Keratinocyte (primary cell): ENCODE results near the gene ACSF3. TPM values are rescaled to one million over a fixed set of nuclear protein-coding genes. Genes with fewer than 3 reads are reported as not detected.

ENCODE experiments used
- DNase-seq: peaks from one replicate; pipeline ENCODE4 v3.0.0-alpha.2; 2011; ENCODE audit warnings: low read depth, missing footprints, low spot score
- FAIRE-seq: peaks from 2 replicates; lab custom pipeline; 2011; peaks lifted over from hg19 to GRCh38; lab: Jason Lieb, UNC
- H2AFZ ChIP-seq: 2 replicates; pipeline ENCODE4 v1.6.0; 2012; ENCODE audit warnings: low read length, control low read depth, inconsistent platforms; ENCODE audit not compliant: control insufficient read depth
- H3K27ac ChIP-seq: 2 replicates; pipeline ENCODE4 v1.5.1; 2011; ENCODE audit warnings: low read length; ENCODE audit not compliant: control insufficient read depth, insufficient read depth
- H3K27me3 ChIP-seq: 3 replicates; pipeline ENCODE4 v1.6.0; 2011; ENCODE audit warnings: low read length; ENCODE audit not compliant: control insufficient read depth, insufficient read depth; ENCODE audit errors: extremely low read depth
- H3K36me3 ChIP-seq, 2 experiments: 2 replicates in 1 of 2; 3 replicates in 1 of 2; pipeline ENCODE4 v1.5.1; 2011; ENCODE audit warnings: low read length in 2 of 2, mild to moderate bottlenecking in 1 of 2; ENCODE audit not compliant: control insufficient read depth in 2 of 2, insufficient read depth in 2 of 2; ENCODE audit errors: extremely low read depth in 1 of 2
- H3K4me1 ChIP-seq: 3 replicates; pipeline ENCODE4 v1.5.1; 2011; ENCODE audit warnings: low read length; ENCODE audit not compliant: control insufficient read depth, insufficient read depth; ENCODE audit errors: extremely low read depth
- H3K4me2 ChIP-seq: 3 replicates; pipeline ENCODE4 v1.6.0; 2011; ENCODE audit warnings: low read depth, low read length; ENCODE audit not compliant: control insufficient read depth, insufficient read depth; ENCODE audit errors: extremely low read depth
- H3K4me3 ChIP-seq, 3 experiments: fragments of 200-600 bp in 1 of 3; sonication (generic) in 1 of 3; 2 replicates in 2 of 3; 3 replicates in 1 of 3; pipeline ENCODE4 v1.5.1; 2011 to 2016; ENCODE audit warnings: low read length in 3 of 3, mild to moderate bottlenecking in 3 of 3, control low read depth in 2 of 3, inconsistent platforms in 1 of 3, low read depth in 1 of 3, mixed read lengths in 1 of 3, mixed run types in 1 of 3, moderate library complexity in 1 of 3; ENCODE audit not compliant: control insufficient read depth in 2 of 3, insufficient read depth in 2 of 3; ENCODE audit errors: extremely low read depth in 1 of 3
- H3K79me2 ChIP-seq: 2 replicates; pipeline ENCODE4 v1.6.0; 2012; ENCODE audit warnings: low read length; ENCODE audit not compliant: control insufficient read depth, insufficient read depth
- H3K9ac ChIP-seq: 3 replicates; pipeline ENCODE4 v1.6.0; 2011; ENCODE audit warnings: low read length; ENCODE audit not compliant: control insufficient read depth, insufficient read depth; ENCODE audit errors: extremely low read depth
- H3K9me1 ChIP-seq: 3 replicates; pipeline ENCODE4 v1.6.0; 2011; ENCODE audit warnings: low read length; ENCODE audit not compliant: control insufficient read depth, insufficient read depth; ENCODE audit errors: extremely low read depth
- H3K9me3 ChIP-seq: 2 replicates; pipeline ENCODE4 v1.5.1; 2012; ENCODE audit warnings: low read depth, low read length; ENCODE audit not compliant: control insufficient read depth
- H4K20me1 ChIP-seq: 3 replicates; pipeline ENCODE4 v1.6.0; 2011; ENCODE audit warnings: low read length; ENCODE audit not compliant: control insufficient read depth, insufficient read depth; ENCODE audit errors: extremely low read depth
- EZH2 ChIP-seq: IDR thresholded peaks from one replicate; pipeline ENCODE4 v1.6.1; 2012; ENCODE audit warnings: inconsistent platforms, mild to moderate bottlenecking, low read length, moderate library complexity
- dilution Hi-C: fragments of 300-500 bp; cut with MboI; formaldehyde crosslinking; loops from one replicate; pipeline ENCODE4 v1.7.0; 2020; ENCODE audit warnings: low sequenced_read_pairs; ENCODE audit not compliant: extremely low pct_ligation_motif_present
- polyA plus RNA-seq, 5 experiments: library from polyadenylated mRNA; depleted of rRNA in 3 of 5; stranded (reverse) in 3 of 5; stranded (forward) in 1 of 5; unstranded in 1 of 5; fragments of >200 nt; gene quantifications; 1 replicate in 1 of 5; 2 replicates in 3 of 5; 3 replicates in 1 of 5; pipeline versions ENCODE4 v1.2.1 to v1.2.3, GENCODE V29; 2011 to 2012; ENCODE audit warnings: missing spikeins in 2 of 5, low read depth in 1 of 5, low replicate concordance in 1 of 5
- TF ChIP-seq, protein P1 (sequence below), 3 experiments: IDR thresholded peaks in 1 of 3; conservative IDR thresholded peaks in 1 of 3; optimal IDR thresholded peaks in 1 of 3; 2 replicates in 2 of 3; 3 replicates in 1 of 3; pipeline versions ENCODE3 to v1.5.1; 2011; ENCODE audit warnings: low read length in 3 of 3, mild to moderate bottlenecking in 3 of 3, moderate library complexity in 2 of 3, control low read depth in 1 of 3, inconsistent platforms in 1 of 3; ENCODE audit not compliant: insufficient read depth in 2 of 3; ENCODE audit errors: extremely low read depth in 1 of 3

Gene ACSF3
- polyA plus RNA-seq, 1 donor (not counting 4 experiments of a cell fraction or from before 2014, with no cell fraction given): 13.4 TPM

DNA sequence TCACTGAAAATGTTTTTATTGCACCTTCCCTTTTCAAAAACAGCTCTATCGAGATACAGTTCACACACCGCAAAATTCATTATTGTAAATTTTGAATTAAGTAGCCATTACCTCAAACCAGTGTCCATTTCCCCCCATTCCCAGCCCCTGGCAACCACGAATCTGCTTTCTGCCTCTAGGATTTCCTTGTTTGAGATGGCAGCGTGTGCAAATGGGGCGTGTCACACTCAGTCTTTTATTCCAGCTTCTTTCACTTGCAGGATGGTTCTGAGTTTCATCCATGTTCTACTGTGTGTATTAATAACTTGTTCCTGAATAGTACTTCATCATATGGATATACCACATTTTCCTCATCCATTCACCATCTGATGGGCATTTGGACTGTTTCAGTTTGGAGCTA is 14.8 kb downstream of the ACSF3 start:
- TF ChIP-seq, protein P1, sequence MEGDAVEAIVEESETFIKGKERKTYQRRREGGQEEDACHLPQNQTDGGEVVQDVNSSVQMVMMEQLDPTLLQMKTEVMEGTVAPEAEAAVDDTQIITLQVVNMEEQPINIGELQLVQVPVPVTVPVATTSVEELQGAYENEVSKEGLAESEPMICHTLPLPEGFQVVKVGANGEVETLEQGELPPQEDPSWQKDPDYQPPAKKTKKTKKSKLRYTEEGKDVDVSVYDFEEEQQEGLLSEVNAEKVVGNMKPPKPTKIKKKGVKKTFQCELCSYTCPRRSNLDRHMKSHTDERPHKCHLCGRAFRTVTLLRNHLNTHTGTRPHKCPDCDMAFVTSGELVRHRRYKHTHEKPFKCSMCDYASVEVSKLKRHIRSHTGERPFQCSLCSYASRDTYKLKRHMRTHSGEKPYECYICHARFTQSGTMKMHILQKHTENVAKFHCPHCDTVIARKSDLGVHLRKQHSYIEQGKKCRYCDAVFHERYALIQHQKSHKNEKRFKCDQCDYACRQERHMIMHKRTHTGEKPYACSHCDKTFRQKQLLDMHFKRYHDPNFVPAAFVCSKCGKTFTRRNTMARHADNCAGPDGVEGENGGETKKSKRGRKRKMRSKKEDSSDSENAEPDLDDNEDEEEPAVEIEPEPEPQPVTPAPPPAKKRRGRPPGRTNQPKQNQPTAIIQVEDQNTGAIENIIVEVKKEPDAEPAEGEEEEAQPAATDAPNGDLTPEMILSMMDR (optimal IDR thresholded peaks at IDR 0.05 in 1 of 3, IDR thresholded peaks at IDR 0.05 in 1 of 3, conservative IDR thresholded peaks at IDR 0.05 in 1 of 3; ENCODE audit: extremely low read depth in 1 of 3, insufficient read depth in 2 of 3, low read length in 3 of 3): no peak
- TF ChIP-seq EZH2: no peak
- H2AFZ ChIP-seq: no peak overlapping the region
- H4K20me1 ChIP-seq: peaks cover 3% of the 10 kb centered on the region
- H3K9ac ChIP-seq: no peak overlapping the region
- no peaks in the 10 kb centered on the region for H3K79me2 ChIP-seq
- H3K27ac ChIP-seq: no peak overlapping the region
- DNase-seq: no peak
- dilution Hi-C loops: no loop called here
- no peaks in the 10 kb centered on the region for H3K27me3 ChIP-seq
- no peak for FAIRE-seq
- no peaks in the 10 kb centered on the region for H3K4me1 ChIP-seq
- no peaks in the 10 kb centered on the region for H3K9me3 ChIP-seq
- H3K9me1 ChIP-seq: no peaks in the 10 kb centered on the region
- no peak overlapping the region for H3K4me3 ChIP-seq
- H3K4me2 ChIP-seq: no peak overlapping the region
- H3K36me3 ChIP-seq: peaks cover 17 to 32% of the 10 kb centered on the region in 2 experiments

DNA sequence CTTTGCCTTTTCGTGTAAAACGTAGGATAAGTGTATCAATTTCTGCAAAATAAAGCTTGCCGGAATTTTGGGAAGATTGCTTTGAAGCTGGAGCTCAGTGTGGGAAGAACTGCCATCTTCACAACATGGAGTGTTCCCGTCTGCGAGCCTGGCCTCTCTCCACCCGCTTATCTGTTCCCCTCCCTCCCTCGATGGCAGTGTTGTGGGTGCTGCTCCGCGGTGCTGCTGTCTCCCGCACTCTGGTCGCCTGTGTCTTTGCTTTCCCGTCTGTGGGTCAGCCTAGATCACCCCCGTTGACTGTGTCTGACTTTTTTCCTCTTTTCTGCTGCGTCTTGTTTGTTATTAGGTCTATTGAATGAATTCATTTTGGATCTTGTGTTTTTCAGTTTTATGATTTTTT is 17.0 kb downstream of the ACSF3 start:
- no peaks in the 10 kb centered on the region for H3K79me2 ChIP-seq
- FAIRE-seq (no peak), DNase-seq (no peak)
- dilution Hi-C loops: no loop called here
- peaks cover 3% of the 10 kb centered on the region for H4K20me1 ChIP-seq
- H3K27ac ChIP-seq: no peak overlapping the region
- no peak overlapping the region for H2AFZ ChIP-seq
- peaks cover 21 to 23% of the 10 kb centered on the region in 2 experiments for H3K36me3 ChIP-seq
- no peak overlapping the region for H3K9ac ChIP-seq
- H3K4me2 ChIP-seq: no peak overlapping the region
- no peaks in the 10 kb centered on the region for H3K27me3 ChIP-seq
- peaks cover 15% of the 10 kb centered on the region for H3K4me1 ChIP-seq
- H3K4me3 ChIP-seq: no peak overlapping the region
- H3K9me3 ChIP-seq: no peaks in the 10 kb centered on the region
- TF ChIP-seq EZH2: no peak
- TF ChIP-seq, protein P1 (optimal IDR thresholded peaks at IDR 0.05 in 1 of 3, IDR thresholded peaks at IDR 0.05 in 1 of 3, conservative IDR thresholded peaks at IDR 0.05 in 1 of 3; ENCODE audit: extremely low read depth in 1 of 3, insufficient read depth in 2 of 3, low read length in 3 of 3): no peak
- H3K9me1 ChIP-seq: peaks cover 5% of the 10 kb centered on the region
